HAP-1 (cell line): ENCODE results near the gene SH2D2A.

Source experiments
- DNase-seq, 2 experiments: peaks; one replicate each; pipeline ENCODE4 v3.0.0-alpha.2; 2016 to 2020; ENCODE audit warnings: low spot score in 2 of 2
- H3K27me3 ChIP-seq: fragments of 250-450 bp; sonication (Bioruptor Pico); 2 replicates; pipeline ENCODE4 v1.5.1; 2020; ENCODE audit warnings: low read depth, mild to moderate bottlenecking, moderate library complexity
- H3K36me3 ChIP-seq: fragments of 250-450 bp; sonication (Bioruptor Pico); replicated peaks from 2 replicates; pipeline ENCODE4 v1.5.1; 2020; ENCODE audit warnings: mild to moderate bottlenecking
- H3K4me1 ChIP-seq: fragments of 250-450 bp; sonication (Bioruptor Pico); 2 replicates; pipeline ENCODE4 v1.5.1; 2020; ENCODE audit warnings: mild to moderate bottlenecking
- H3K4me3 ChIP-seq: fragments of 250-450 bp; sonication (Bioruptor Pico); 2 replicates; pipeline ENCODE4 v1.5.1; 2020; ENCODE audit warnings: mild to moderate bottlenecking, moderate library complexity
- H3K9me3 ChIP-seq: fragments of 250-450 bp; sonication (Bioruptor Pico); 2 replicates; pipeline ENCODE4 v1.5.1; 2020; ENCODE audit warnings: mild to moderate bottlenecking, moderate library complexity
- in situ Hi-C: fragments of 300-500 bp; cut with MboI; formaldehyde crosslinking; loops from 3 replicates; pipeline ENCODE4 v1.14.3; 2020; ENCODE audit warnings: low sequenced_read_pairs, inconsistent platforms, mixed read lengths

The SH2D2A gene

DNA sequence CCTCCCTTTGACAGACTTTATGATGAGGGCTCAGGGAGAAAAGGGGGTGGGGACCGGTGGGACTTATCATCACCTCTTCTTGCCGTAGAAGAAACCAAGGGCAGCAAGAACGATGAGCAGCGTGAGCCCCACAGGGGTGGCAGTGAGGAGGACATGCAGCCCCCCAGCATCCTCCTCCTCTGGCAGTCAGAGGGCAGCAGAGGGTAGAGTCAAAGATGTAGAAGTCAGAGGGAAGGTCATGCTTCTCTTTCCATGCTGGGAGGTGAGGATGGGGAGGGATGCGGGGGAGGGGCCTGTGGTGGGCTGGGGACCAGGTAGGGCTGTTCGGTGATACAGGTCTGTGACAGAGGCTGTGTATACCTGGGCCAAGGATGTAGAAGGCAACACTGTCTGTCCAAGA, 27.5 kb upstream of the SH2D2A start:
- DNase-seq = no peak
- no peaks in the 10 kb centered on the region for H3K36me3 ChIP-seq
- no peak overlapping the region for H3K4me3 ChIP-seq
- H3K9me3 ChIP-seq = no peaks in the 10 kb centered on the region
- peaks cover 10% of the 10 kb centered on the region for H3K27me3 ChIP-seq
- in situ Hi-C loops = no loop called here
- H3K4me1 ChIP-seq = no peaks in the 10 kb centered on the region

DNA sequence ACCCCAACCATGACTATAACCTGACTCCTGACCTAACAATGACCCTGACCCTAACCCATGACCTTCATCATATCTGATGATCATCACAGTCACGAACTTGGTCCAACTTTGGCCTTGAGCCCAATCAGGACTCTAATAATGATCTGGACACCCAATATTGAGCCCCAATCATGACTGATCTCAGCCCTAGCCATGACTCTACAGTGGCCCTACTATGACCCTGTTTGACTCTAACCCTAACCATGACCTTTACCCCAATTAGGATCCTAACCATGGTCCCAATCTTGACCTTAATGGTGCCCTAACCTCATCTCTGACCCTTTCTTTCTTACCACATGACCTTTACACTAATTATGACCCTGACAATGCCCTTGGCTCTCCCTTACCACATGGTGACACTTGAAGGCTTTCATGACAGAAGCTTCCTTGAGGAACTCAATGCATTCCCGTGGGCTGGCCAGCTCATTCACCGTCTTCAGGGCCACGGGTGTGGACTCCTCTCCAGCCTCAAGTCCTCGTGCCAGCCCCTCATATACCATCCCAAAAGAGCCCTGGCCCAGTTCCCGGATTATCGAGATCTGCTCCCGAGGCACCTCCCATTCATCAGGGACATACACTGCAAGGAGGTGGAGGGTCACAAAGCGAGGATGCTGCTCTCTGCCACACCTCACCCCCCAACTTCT, 26.1 kb upstream of the SH2D2A start:
- DNase-seq = no peak
- H3K9me3 ChIP-seq = no peaks in the 10 kb centered on the region
- in situ Hi-C loops = no loop called here
- no peaks in the 10 kb centered on the region for H3K36me3 ChIP-seq
- no peaks in the 10 kb centered on the region for H3K4me1 ChIP-seq
- H3K27me3 ChIP-seq = peaks cover 2% of the 10 kb centered on the region; the same call in 1 of the 2 replicates
- H3K4me3 ChIP-seq = no peak overlapping the region

DNA sequence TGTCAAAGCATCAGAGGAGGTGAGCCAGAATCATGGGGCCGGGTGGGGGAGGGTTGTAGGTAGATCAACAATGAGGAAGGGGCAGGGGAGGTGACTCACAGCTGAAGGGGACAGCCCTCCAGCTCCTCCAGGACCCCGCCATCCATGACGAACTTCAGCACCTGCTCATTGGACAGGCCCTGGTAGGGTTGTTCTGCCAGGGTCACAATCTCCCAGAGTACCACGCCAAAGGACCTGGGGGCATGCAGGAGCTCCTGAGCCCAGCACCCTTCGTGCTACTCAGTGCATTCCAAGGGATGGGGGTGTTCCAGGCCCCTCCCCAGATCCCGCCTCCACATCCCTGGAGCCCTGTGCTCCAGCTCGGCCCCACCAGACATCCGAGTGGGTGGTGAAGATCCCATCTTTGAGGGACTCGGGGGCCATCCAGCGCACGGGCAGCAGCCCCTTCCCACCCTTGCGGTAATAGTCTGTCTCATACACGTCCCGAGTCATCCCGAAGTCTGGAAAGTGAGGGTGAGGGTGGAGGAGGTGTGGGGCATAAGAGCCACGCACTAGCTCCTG, 24.7 kb upstream of the SH2D2A start:
- Histone ChIP-seq H3K4me3 (no peak overlapping the region), H3K9me3 (no peaks in the 10 kb centered on the region), H3K36me3 (no peaks in the 10 kb centered on the region), H3K27me3 (no peaks in the 10 kb centered on the region), H3K4me1 (no peaks in the 10 kb centered on the region)
- in situ Hi-C loops = no loop called here
- no peak for DNase-seq

DNA sequence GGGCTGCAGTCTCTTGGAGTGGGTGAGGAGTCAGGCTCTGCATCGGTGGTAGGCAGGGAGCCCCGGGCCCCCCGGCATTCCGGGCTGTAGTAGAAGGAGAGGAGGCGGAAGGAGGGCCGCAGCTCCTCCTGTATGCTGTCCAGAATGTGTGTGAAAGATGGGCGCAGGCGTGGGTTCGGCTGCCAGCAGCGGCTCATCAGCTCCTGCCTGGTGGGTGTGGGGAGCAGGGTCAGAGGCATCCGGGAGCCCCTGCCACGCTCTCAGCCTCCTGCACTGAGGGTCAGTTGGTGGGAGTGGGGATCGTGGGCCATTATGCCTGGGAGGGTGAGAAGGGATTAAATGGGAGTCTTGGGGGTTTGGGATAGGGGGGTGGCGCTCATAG, 24.2 kb upstream of the SH2D2A start:
- in situ Hi-C loops = no loop called here

DNA sequence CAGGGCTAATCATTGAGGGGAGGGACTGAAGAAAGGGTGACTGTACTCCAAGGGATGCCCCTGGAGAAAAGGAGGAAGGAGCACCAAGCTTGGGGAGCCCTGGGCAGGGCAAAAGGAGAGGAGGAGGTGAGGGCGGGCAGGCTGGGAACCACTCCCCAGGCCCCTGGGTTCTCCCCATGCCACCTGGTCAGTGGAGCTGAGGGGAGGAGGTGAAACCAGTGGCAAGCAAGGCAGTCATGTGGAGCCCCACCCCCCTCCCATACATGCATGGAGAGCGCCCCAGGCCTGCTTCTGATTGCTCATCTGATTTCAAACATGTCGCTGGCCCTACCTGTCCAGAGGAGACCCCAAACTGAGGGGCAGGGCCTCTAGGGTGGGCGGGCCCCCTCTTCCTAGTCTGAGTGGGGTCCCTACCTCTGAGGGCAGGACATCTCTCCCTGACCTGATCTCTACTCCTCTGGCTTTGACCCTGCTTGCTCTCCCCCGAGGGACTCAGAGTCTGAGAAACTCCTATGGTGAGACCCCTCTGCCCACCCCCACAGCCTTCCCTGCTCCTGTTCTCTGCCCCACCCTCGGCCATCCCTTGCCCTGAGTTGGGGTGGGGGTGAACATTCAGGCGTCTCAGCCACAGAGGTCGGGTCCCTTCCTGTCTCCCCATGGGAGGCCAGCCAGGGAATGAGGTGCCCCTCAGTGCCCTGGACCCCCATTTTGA, 23.7 kb upstream of the SH2D2A start:
- no peak for DNase-seq
- Histone ChIP-seq H3K27me3 (peaks cover 2% of the 10 kb centered on the region; the same call in 1 of the 2 replicates), H3K9me3 (no peaks in the 10 kb centered on the region), H3K36me3 (no peaks in the 10 kb centered on the region), H3K4me1 (no peaks in the 10 kb centered on the region), H3K4me3 (no peak overlapping the region)
- in situ Hi-C loops = no loop called here

More for the DNA sequence above, 24.2 kb upstream of the SH2D2A start:
- Histone ChIP-seq H3K4me1 (no peaks in the 10 kb centered on the region), H3K9me3 (no peaks in the 10 kb centered on the region), H3K4me3 (no peak overlapping the region), H3K36me3 (no peaks in the 10 kb centered on the region), H3K27me3 (no peaks in the 10 kb centered on the region)
- DNase-seq = no peak

DNA sequence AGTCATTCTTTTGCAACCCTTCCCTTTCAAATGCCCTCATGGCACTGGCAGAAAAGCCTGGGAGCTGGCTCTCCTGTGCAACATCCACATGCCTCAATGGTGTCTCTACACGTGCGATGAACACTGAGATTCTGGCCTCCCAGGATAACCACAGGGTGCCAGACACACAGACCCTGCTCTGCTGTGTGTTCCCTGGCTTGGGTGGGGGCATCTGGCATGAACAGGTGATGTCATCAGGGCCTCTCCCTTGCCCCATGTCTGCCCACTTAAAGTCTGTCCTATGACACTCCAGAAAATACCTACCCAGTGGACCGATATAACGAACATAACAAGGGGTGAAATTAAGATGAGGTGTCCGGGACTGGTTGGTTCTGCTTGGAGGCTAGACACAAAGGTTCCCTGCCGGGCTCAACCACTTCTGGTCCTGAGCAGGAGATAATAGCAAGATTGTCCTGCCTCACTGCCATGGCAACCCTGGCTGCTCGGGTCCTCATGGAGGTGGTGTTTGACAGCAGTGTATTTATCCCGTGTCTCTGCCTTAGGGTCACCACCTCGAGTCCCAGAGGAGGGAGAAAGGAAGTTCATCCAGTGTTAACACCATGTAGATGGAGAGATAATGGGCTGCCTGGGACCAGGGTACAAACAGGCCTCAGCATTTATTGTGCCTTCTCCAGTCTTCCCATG, 22.9 kb upstream of the SH2D2A start:
- H3K36me3 ChIP-seq = no peaks in the 10 kb centered on the region
- in situ Hi-C loops = no loop called here
- no peak for DNase-seq
- no peaks in the 10 kb centered on the region for H3K9me3 ChIP-seq
- H3K4me1 ChIP-seq = no peaks in the 10 kb centered on the region
- peaks cover 8% of the 10 kb centered on the region for H3K27me3 ChIP-seq
- no peak overlapping the region for H3K4me3 ChIP-seq

DNA sequence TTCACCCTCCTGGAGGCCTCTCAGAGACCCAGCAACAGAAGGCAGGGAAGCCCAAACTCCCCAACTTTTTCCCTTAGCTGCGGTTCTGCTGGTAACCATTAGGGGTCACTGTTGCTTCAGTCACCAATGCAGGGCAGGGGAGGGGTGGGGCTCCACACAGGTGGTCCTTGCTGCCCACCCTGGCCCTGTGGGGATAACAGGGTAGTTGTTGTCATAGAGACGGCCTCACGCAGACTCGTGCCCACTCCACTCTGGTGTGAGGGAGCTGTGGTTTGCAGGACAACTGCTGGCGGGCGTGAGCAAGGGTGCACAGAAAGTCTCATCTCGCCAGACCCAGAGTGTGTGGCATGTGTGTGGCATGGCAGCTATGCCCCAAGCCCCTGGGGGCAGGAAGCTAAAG, 22.3 kb upstream of the SH2D2A start:
- H3K27me3 ChIP-seq = peaks cover 12% of the 10 kb centered on the region
- in situ Hi-C loops = no loop called here
- H3K4me3 ChIP-seq = no peak overlapping the region
- DNase-seq = peak in 1 of 2 experiments; percentile 60
- no peaks in the 10 kb centered on the region for H3K36me3 ChIP-seq
- no peaks in the 10 kb centered on the region for H3K4me1 ChIP-seq
- H3K9me3 ChIP-seq = no peaks in the 10 kb centered on the region

DNA sequence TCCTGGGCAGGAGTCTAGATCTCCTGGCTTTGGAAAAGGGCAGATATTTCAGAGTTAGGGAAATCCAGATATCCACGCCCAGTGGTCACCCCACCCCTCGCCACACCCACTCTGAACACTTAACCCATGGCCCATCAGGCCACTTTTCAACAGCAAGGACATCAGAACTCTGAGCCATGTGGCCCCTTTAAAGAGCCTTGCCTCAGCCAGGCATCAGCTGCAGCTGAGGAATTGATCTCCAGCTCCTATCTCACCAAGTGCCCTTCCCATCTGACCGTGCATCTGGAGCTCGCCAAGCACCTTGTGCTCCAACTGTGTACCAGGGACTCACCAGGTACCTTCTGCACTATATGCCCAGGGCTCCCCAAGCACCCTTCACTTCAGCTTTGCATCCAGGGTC, 20.2 kb upstream of the SH2D2A start:
- Histone ChIP-seq H3K9me3 (no peaks in the 10 kb centered on the region), H3K4me3 (no peak overlapping the region), H3K27me3 (peaks cover 28% of the 10 kb centered on the region), H3K36me3 (no peaks in the 10 kb centered on the region), H3K4me1 (no peaks in the 10 kb centered on the region)
- in situ Hi-C loops = no loop called here
- DNase-seq = no peak

DNA sequence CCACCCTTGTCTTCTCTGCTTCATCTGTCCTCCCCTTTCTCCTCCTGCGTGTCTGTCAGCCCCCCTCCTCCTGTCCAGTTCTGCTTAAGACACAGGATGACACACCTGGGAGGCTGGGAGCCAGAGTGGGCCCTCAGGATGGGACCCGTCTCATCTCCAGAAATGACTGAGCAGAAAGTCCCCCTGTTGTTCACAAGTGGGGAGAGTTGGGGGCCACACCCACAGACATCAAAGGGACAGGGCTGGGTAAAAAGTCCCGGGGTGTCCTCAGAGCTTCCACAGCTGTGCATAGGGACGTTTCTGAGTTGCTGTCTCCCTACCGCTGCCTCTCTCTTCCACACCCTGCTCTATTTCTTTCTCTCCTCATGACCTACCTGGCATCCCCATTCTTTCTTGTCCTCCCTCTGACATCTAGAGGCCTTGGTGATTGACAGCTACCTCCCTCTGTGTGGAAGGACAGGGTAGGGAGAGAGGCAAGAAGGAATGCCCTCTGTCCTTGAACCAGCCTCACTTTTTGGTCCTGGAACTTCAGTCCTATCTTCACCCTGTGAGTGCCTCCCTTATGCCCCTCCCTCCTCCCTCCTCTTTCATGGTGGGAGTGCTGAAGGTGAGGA, 19.5 kb upstream of the SH2D2A start:
- no peaks in the 10 kb centered on the region for H3K9me3 ChIP-seq
- no peak for DNase-seq
- H3K4me3 ChIP-seq = no peak overlapping the region
- H3K27me3 ChIP-seq = peaks cover 36% of the 10 kb centered on the region
- H3K4me1 ChIP-seq = no peaks in the 10 kb centered on the region
- in situ Hi-C loops = no loop called here
- H3K36me3 ChIP-seq = no peaks in the 10 kb centered on the region

DNA sequence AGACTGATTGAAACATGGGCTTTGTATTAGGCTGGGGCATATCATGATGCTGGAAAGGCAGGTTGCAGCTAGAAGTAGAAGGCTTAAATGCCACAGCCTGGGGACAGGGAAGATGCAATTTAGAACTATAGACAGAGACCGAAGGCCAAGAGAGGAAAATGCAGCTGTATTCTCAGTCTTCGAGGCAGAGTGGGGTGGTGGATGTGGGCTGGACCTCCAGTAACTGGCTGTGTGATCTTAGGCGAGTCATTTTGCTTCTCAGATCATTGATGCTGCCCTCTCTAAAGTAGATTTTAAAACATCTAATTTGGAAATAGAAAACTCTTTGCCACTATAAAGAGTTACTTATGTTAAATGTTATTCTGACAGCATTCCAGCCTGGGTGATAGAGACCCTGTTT, 17.7 kb upstream of the SH2D2A start:
- Histone ChIP-seq H3K9me3 (no peaks in the 10 kb centered on the region), H3K36me3 (no peaks in the 10 kb centered on the region), H3K4me1 (no peaks in the 10 kb centered on the region), H3K27me3 (peaks cover 37% of the 10 kb centered on the region), H3K4me3 (no peak overlapping the region)
- in situ Hi-C loops = no loop called here
- DNase-seq = no peak

DNA sequence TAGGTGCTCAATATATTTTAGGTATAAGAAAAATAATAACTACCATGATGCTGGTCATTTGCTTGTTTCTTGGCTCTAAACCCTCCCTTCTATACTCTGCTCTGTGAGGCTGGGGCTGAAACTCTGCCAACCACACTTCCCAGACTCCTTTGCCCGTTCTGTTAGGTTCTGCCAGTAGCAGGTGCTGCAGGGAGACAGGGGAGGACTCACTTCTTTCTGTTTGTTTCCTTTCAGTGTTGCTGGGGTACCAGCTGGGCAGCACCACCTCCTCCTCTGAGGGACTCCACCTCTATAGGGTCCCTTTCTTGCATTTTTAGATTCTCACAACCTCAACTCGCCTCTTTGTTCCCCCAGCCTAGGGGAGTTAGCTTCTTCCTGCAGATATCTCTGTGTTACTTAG, 17.0 kb upstream of the SH2D2A start:
- in situ Hi-C loops = no loop called here
- Histone ChIP-seq H3K9me3 (no peaks in the 10 kb centered on the region), H3K27me3 (peaks cover 37% of the 10 kb centered on the region), H3K36me3 (no peaks in the 10 kb centered on the region), H3K4me3 (no peak overlapping the region), H3K4me1 (no peaks in the 10 kb centered on the region)
- DNase-seq = no peak

DNA sequence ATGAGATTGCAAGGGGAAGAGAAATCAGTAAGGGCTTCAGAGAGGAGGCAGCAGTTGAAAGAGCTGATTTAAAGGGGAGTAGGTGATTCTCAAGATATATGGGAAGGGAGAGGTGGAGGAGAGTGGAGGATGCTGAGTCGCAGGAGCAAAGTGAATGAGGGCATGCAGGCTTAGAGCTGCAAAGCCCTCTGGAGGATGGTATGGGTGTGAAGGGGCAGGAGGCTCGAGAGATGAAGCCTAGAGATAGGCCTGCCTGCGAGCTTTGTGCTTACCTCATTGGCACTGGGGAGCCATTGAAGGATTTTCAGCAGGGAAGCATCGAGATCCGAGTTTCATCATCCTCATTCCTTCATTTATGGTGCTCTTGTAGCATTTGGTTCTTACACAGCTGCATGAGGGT, 15.8 kb upstream of the SH2D2A start:
- Histone ChIP-seq H3K4me3 (no peak overlapping the region), H3K36me3 (no peaks in the 10 kb centered on the region), H3K27me3 (peaks cover 37% of the 10 kb centered on the region), H3K4me1 (no peaks in the 10 kb centered on the region), H3K9me3 (no peaks in the 10 kb centered on the region)
- no peak for DNase-seq
- in situ Hi-C loops = no loop called here

DNA sequence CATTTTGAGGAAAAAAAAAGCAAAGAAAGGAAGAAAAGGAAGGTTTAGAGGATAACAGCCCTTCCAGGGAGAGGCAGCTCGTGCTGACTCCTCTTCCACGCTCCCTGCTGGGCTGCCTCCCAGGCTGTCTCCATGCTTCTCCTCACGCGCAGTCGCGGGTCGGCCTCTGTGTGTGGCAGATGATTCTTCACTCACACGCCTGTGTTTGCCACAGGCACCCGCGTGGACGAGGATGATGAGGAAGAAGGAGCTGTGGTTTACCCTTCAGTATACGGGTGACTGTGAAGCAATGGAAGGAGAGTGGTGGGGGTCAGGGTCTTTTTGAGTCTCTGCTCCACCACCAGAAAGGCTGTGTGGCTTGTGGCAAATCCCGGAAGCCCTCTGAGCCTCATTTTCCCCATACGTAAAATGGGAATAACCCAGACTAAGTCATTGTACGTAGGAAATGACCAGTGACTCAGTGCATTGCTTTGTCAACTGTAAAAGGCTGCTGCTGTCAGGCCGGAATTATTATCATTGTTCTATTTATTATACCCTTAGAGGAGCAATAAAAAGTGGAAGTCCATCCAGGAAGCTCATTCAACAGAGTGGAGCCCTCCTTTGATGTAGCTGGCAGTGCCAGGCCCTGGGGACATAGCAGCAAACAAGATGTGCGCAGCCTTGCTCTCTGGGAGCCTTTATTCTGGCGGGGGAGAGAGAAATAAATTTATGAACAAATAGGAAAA, 11.9 kb upstream of the SH2D2A start:
- Histone ChIP-seq H3K4me3 (no peak overlapping the region), H3K9me3 (no peaks in the 10 kb centered on the region), H3K27me3 (peaks cover 21% of the 10 kb centered on the region), H3K4me1 (no peaks in the 10 kb centered on the region), H3K36me3 (no peaks in the 10 kb centered on the region)
- in situ Hi-C loops = no loop called here
- no peak for DNase-seq
